H9 (cell line): ENCODE results near the gene ADARB2. TPM values are rescaled to one million over a fixed set of nuclear protein-coding genes. Genes with fewer than 3 reads are reported as not detected.
A peak's percentile ranks its signal among the peaks of the same experiment; 100 is the strongest.

Experiments
- DNase-seq: peaks from one replicate; pipeline ENCODE4 v3.0.0-alpha.2; 2017
- H2AFZ ChIP-seq: one replicate; pipeline ENCODE4 v1.6.1; 2013; ENCODE audit warnings: mild to moderate bottlenecking, low read length, control low read depth, moderate library complexity
- H2AK5ac ChIP-seq: 2 replicates; pipeline ENCODE4 v1.6.1; 2013; ENCODE audit warnings: low read length, control low read depth, mixed read lengths; ENCODE audit not compliant: insufficient read length
- H2BK120ac ChIP-seq: one replicate; pipeline ENCODE4 v1.6.1; 2013; ENCODE audit warnings: low read depth, mild to moderate bottlenecking, low read length, control low read depth, inconsistent platforms; ENCODE audit not compliant: poor library complexity, severe bottlenecking
- H2BK12ac ChIP-seq: 2 replicates; pipeline ENCODE4 v1.6.1; 2013; ENCODE audit warnings: low read length, control low read depth, mixed read lengths, low read depth; ENCODE audit not compliant: insufficient read length
- H2BK15ac ChIP-seq: 2 replicates; pipeline ENCODE4 v1.6.1; 2013; ENCODE audit warnings: low read depth, low read length, control low read depth
- H2BK20ac ChIP-seq: one replicate; pipeline ENCODE4 v1.6.1; 2013; ENCODE audit warnings: low read depth, mild to moderate bottlenecking, low read length, control low read depth, inconsistent platforms; ENCODE audit not compliant: poor library complexity, severe bottlenecking
- H2BK5ac ChIP-seq: 2 replicates; pipeline ENCODE4 v1.6.1; 2013; ENCODE audit warnings: low read length, control low read depth, mixed read lengths; ENCODE audit not compliant: insufficient read length
- H3K14ac ChIP-seq: 2 replicates; pipeline ENCODE4 v1.6.1; 2013; ENCODE audit warnings: low read length, control low read depth; ENCODE audit not compliant: insufficient read depth
- H3K18ac ChIP-seq: 2 replicates; pipeline ENCODE4 v1.6.1; 2013; ENCODE audit warnings: low read depth, mild to moderate bottlenecking, mixed read lengths, low read length, control low read depth; ENCODE audit not compliant: insufficient read length
- H3K23ac ChIP-seq: 2 replicates; pipeline ENCODE4 v1.6.1; 2013; ENCODE audit warnings: low read length, control low read depth, mixed read lengths, low read depth; ENCODE audit not compliant: insufficient read length
- H3K23me2 ChIP-seq: 2 replicates; pipeline ENCODE4 v1.6.1; 2013; ENCODE audit warnings: low read depth, mild to moderate bottlenecking, mixed read lengths, low read length, control low read depth; ENCODE audit not compliant: insufficient read length, poor library complexity, severe bottlenecking
- H3K27ac ChIP-seq: 2 replicates; pipeline ENCODE4 v1.5.1; 2013; ENCODE audit warnings: low read length, control low read depth, mixed read lengths, low read depth; ENCODE audit not compliant: insufficient read length
- H3K27me3 ChIP-seq: 2 replicates; pipeline ENCODE4 v1.6.1; 2013; ENCODE audit warnings: low read length, control low read depth, inconsistent platforms; ENCODE audit not compliant: insufficient read depth
- H3K4ac ChIP-seq: 2 replicates; pipeline ENCODE4 v1.6.1; 2013; ENCODE audit warnings: low read depth, mild to moderate bottlenecking, control low read depth, inconsistent platforms, low read length, moderate library complexity
- H3K4me1 ChIP-seq: 2 replicates; pipeline ENCODE4 v1.6.1; 2013; ENCODE audit warnings: low read length, control low read depth, inconsistent platforms; ENCODE audit not compliant: insufficient read depth
- H3K4me2 ChIP-seq: 2 replicates; pipeline ENCODE4 v1.6.1; 2013; ENCODE audit warnings: low read length, control low read depth, mixed read lengths; ENCODE audit not compliant: insufficient read length, insufficient read depth
- H3K56ac ChIP-seq: 2 replicates; pipeline ENCODE4 v1.6.1; 2013; ENCODE audit warnings: low read depth, mild to moderate bottlenecking, mixed read lengths, low read length, control low read depth; ENCODE audit not compliant: insufficient read length
- H3K79me1 ChIP-seq: 2 replicates; pipeline ENCODE4 v1.6.1; 2013; ENCODE audit warnings: low read depth, mild to moderate bottlenecking, moderate library complexity, low read length, control low read depth, inconsistent platforms; ENCODE audit not compliant: insufficient read depth, poor library complexity, severe bottlenecking
- H3K79me2 ChIP-seq: 2 replicates; pipeline ENCODE4 v1.6.1; 2013; ENCODE audit warnings: low read length, control low read depth, inconsistent platforms; ENCODE audit not compliant: insufficient read depth
- H3K9ac ChIP-seq: 2 replicates; pipeline ENCODE4 v1.6.1; 2013; ENCODE audit warnings: low read length, control low read depth, mixed read lengths; ENCODE audit not compliant: insufficient read length; ENCODE audit errors: extremely low read depth
- H3K9me3 ChIP-seq: one replicate; pipeline ENCODE4 v1.6.1; 2013; ENCODE audit warnings: low read depth, low read length, inconsistent platforms; ENCODE audit not compliant: control insufficient read depth
- H3T11ph ChIP-seq: one replicate; pipeline ENCODE4 v1.6.1; 2013; ENCODE audit warnings: mild to moderate bottlenecking, low read length, control low read depth, inconsistent platforms
- H4K20me1 ChIP-seq: one replicate; pipeline ENCODE4 v1.6.1; 2013; ENCODE audit not compliant: control insufficient read depth, insufficient read length, insufficient read depth
- H4K5ac ChIP-seq: 2 replicates; pipeline ENCODE4 v1.6.1; 2013; ENCODE audit warnings: low read depth, mild to moderate bottlenecking, mixed read lengths, low read length, control low read depth; ENCODE audit not compliant: insufficient read length
- H4K8ac ChIP-seq: replicated peaks from 2 replicates; pipeline ENCODE4 v1.6.1; 2013; ENCODE audit warnings: low read length, control low read depth, mixed read lengths, low read depth; ENCODE audit not compliant: insufficient read length
- H4K91ac ChIP-seq: 2 replicates; pipeline ENCODE4 v1.6.1; 2013; ENCODE audit warnings: low read depth, mild to moderate bottlenecking, moderate library complexity, mixed read lengths, low read length, control low read depth; ENCODE audit not compliant: insufficient read length
- H3K27ac Mint-ChIP-seq, 3 experiments: 2 replicates in 2 of 3; 3 replicates in 1 of 3; pipeline ENCODE4 v1.8.0; 2020 to 2021; ENCODE audit warnings: mixed read lengths in 3 of 3, mild to moderate bottlenecking in 1 of 3, moderate library complexity in 1 of 3
- H3K27me3 Mint-ChIP-seq: 2 replicates; pipeline ENCODE4 v1.8.0; 2021; ENCODE audit warnings: low read depth, mild to moderate bottlenecking, moderate library complexity, mixed read lengths
- H3K36me3 Mint-ChIP-seq, 3 experiments: 2 replicates in 2 of 3; 3 replicates in 1 of 3; pipeline ENCODE4 v1.8.0; 2020 to 2021; ENCODE audit warnings: low read depth in 3 of 3, mixed read lengths in 3 of 3; ENCODE audit not compliant: insufficient read depth in 1 of 3
- H3K4me1 Mint-ChIP-seq, 2 experiments: 2 replicates each; pipeline ENCODE4 v1.8.0; 2020; ENCODE audit warnings: mixed read lengths in 2 of 2
- H3K4me3 Mint-ChIP-seq, 2 experiments: 2 replicates in 1 of 2; 3 replicates in 1 of 2; pipeline ENCODE4 v1.8.0; 2020 to 2021; ENCODE audit warnings: mild to moderate bottlenecking in 2 of 2, mixed read lengths in 2 of 2, moderate library complexity in 1 of 2
- H3K9me3 Mint-ChIP-seq, 2 experiments: 2 replicates in 1 of 2; 3 replicates in 1 of 2; pipeline ENCODE4 v1.8.0; 2020; ENCODE audit warnings: mild to moderate bottlenecking in 2 of 2, mixed read lengths in 2 of 2, moderate library complexity in 1 of 2
- CTCF ChIP-seq: fragments of 200-600 bp; sonication (generic); conservative IDR thresholded peaks from 3 replicates; pipeline ENCODE4 v1.8.0; 2021; ENCODE audit warnings: antibody characterized with exemption, mild to moderate bottlenecking
- WGBS: extraction: QIAGEN DNeasy Blood & Tissue Kit; methylation state at CpG from one replicate; pipeline ENCODE4 v1.1.7; 2013; ENCODE audit warnings: missing lambda C conversion rate, low lambda C conversion rate, mixed read lengths; ENCODE audit not compliant: insufficient read length; ENCODE audit errors: extremely low coverage; 5-methylcytosine and 5-hydroxymethylcytosine counted together
- total RNA-seq: library from RNA; stranded (reverse); gene quantifications from 2 replicates; pipeline ENCODE4 v1.2.1, GENCODE V29; 2021

The ADARB2 gene
- total RNA-seq, 1 experiment from 2014 or later = 0.87 TPM

GRCh38 chr10:1735562-1735961 lies 1.8 kb downstream of the ADARB2 start:
- Histone ChIP-seq H2BK5ac (no peak overlapping the region), H2BK20ac (no peak overlapping the region), H3K23ac (no peak overlapping the region), H3K4me1 (no peaks in the 10 kb centered on the region), H4K20me1 (no peaks in the 10 kb centered on the region), H3T11ph (no peak overlapping the region), H3K79me1 (no peaks in the 10 kb centered on the region), H3K27me3 (peaks cover 15% of the 10 kb centered on the region), H2BK12ac (no peak overlapping the region), H3K18ac (no peak overlapping the region), H3K27ac (no peak overlapping the region), H4K91ac (no peak overlapping the region), H4K5ac (no peak overlapping the region), H3K4ac (no peak overlapping the region), H3K56ac (no peak overlapping the region), H3K9ac (no peak overlapping the region), H3K4me2 (peak overlapping the region; percentile 89), H3K9me3 (no peaks in the 10 kb centered on the region), H4K8ac (no peak overlapping the region), H2AFZ (no peak overlapping the region), H3K79me2 (no peaks in the 10 kb centered on the region), H2BK120ac (no peak overlapping the region), H3K14ac (no peak overlapping the region), H2AK5ac (no peak overlapping the region), H2BK15ac (no peak overlapping the region), H3K23me2 (peaks cover 19% of the 10 kb centered on the region)
- H3K36me3 Mint-ChIP-seq = no peaks in the 10 kb centered on the region
- WGBS = no CpG with 5 or more reads among the region's 8 CpGs
- peaks cover 67% of the 10 kb centered on the region for H3K27me3 Mint-ChIP-seq
- no peak for TF ChIP-seq CTCF
- no peak for DNase-seq
- H3K27ac Mint-ChIP-seq = no peak overlapping the region
- H3K4me1 Mint-ChIP-seq = peaks cover 18 to 27% of the 10 kb centered on the region in 2 experiments
- H3K9me3 Mint-ChIP-seq = no peaks in the 10 kb centered on the region
- peak overlapping the region in 1 of 2 experiments; percentile 87; a peak in 3 of 5 replicates for H3K4me3 Mint-ChIP-seq
